Astrocyte (in vitro differentiated cells and primary cell): ENCODE results near the gene LZTS2. TPM values are rescaled to one million over a fixed set of nuclear protein-coding genes. Genes with fewer than 3 reads are reported as not detected.

Source experiments
- DNase-seq: peaks from one replicate; pipeline ENCODE4 v3.0.0-alpha.2; 2010; ENCODE audit warnings: low read depth
- FAIRE-seq: peaks from 2 replicates; lab custom pipeline; 2011; peaks lifted over from hg19 to GRCh38; lab: Jason Lieb, UNC
- H2AFZ ChIP-seq: 2 replicates; pipeline ENCODE4 v1.6.0; 2012; ENCODE audit warnings: low read depth, low read length, inconsistent platforms
- H3K27ac ChIP-seq: 2 replicates; pipeline ENCODE4 v1.5.1; 2011; ENCODE audit warnings: low read depth, low read length, inconsistent platforms
- H3K27me3 ChIP-seq: 2 replicates; pipeline ENCODE4 v1.6.0; 2011; ENCODE audit warnings: low read length, inconsistent platforms; ENCODE audit not compliant: insufficient read depth
- H3K36me3 ChIP-seq: 2 replicates; pipeline ENCODE4 v1.5.1; 2011; ENCODE audit warnings: low read length, inconsistent platforms; ENCODE audit not compliant: insufficient read depth
- H3K4me1 ChIP-seq: 2 replicates; pipeline ENCODE4 v1.5.1; 2011; ENCODE audit warnings: low read length, inconsistent platforms; ENCODE audit not compliant: insufficient read depth
- H3K4me2 ChIP-seq: 2 replicates; pipeline ENCODE4 v1.6.0; 2012; ENCODE audit warnings: low read length, inconsistent platforms
- H3K4me3 ChIP-seq: 2 replicates; pipeline ENCODE4 v1.5.1; 2011; ENCODE audit warnings: low read depth, mild to moderate bottlenecking, low read length, inconsistent platforms; ENCODE audit not compliant: insufficient read depth
- H3K79me2 ChIP-seq: 2 replicates; pipeline ENCODE4 v1.6.0; 2012; ENCODE audit warnings: mild to moderate bottlenecking, low read length, inconsistent platforms; ENCODE audit not compliant: insufficient read depth
- H3K9ac ChIP-seq: 2 replicates; pipeline ENCODE4 v1.6.0; 2012; ENCODE audit warnings: mild to moderate bottlenecking, low read length, inconsistent platforms
- H3K9me3 ChIP-seq: 2 replicates; pipeline ENCODE4 v1.5.1; 2012; ENCODE audit warnings: low read depth, mild to moderate bottlenecking, low read length, inconsistent platforms; ENCODE audit not compliant: insufficient read depth
- H4K20me1 ChIP-seq: 2 replicates; pipeline ENCODE4 v1.6.0; 2012; ENCODE audit warnings: low read length, inconsistent platforms; ENCODE audit not compliant: insufficient read depth
- H3K27ac Mint-ChIP-seq: one replicate; pipeline ENCODE4 v1.8.0; 2021; ENCODE audit warnings: mild to moderate bottlenecking, mixed read lengths; ENCODE audit not compliant: unreplicated experiment
- H3K27me3 Mint-ChIP-seq: one replicate; pipeline ENCODE4 v1.8.0; 2021; ENCODE audit warnings: low read depth, mixed read lengths; ENCODE audit not compliant: unreplicated experiment
- H3K36me3 Mint-ChIP-seq: one replicate; pipeline ENCODE4 v1.8.0; 2021; ENCODE audit warnings: low read depth, mixed read lengths; ENCODE audit not compliant: unreplicated experiment
- H3K4me1 Mint-ChIP-seq: one replicate; pipeline ENCODE4 v1.8.0; 2021; ENCODE audit warnings: low read depth, mixed read lengths; ENCODE audit not compliant: unreplicated experiment
- H3K4me3 Mint-ChIP-seq: one replicate; pipeline ENCODE4 v1.8.0; 2021; ENCODE audit warnings: mild to moderate bottlenecking, moderate library complexity, mixed read lengths; ENCODE audit not compliant: unreplicated experiment
- H3K9me3 Mint-ChIP-seq: one replicate; pipeline ENCODE4 v1.8.0; 2021; ENCODE audit warnings: mild to moderate bottlenecking, mixed read lengths; ENCODE audit not compliant: unreplicated experiment
- EZH2 ChIP-seq: IDR thresholded peaks from 2 replicates; pipeline ENCODE4 v1.6.1; 2012; ENCODE audit warnings: mild to moderate bottlenecking, low read length, inconsistent platforms; ENCODE audit not compliant: insufficient read depth
- total RNA-seq: library from RNA; stranded (reverse); gene quantifications from 2 replicates; pipeline ENCODE4 v1.2.1, GENCODE V29; 2021
- TF ChIP-seq, protein P1 (sequence below): IDR thresholded peaks from 2 replicates; pipeline ENCODE4 v1.5.1; 2011; ENCODE audit warnings: low read depth, mild to moderate bottlenecking, inconsistent platforms, low read length, moderate library complexity; ENCODE audit not compliant: insufficient read depth

Gene LZTS2
- total RNA-seq, 1 donor from 2014 or later: 69.9 TPM

DNA sequence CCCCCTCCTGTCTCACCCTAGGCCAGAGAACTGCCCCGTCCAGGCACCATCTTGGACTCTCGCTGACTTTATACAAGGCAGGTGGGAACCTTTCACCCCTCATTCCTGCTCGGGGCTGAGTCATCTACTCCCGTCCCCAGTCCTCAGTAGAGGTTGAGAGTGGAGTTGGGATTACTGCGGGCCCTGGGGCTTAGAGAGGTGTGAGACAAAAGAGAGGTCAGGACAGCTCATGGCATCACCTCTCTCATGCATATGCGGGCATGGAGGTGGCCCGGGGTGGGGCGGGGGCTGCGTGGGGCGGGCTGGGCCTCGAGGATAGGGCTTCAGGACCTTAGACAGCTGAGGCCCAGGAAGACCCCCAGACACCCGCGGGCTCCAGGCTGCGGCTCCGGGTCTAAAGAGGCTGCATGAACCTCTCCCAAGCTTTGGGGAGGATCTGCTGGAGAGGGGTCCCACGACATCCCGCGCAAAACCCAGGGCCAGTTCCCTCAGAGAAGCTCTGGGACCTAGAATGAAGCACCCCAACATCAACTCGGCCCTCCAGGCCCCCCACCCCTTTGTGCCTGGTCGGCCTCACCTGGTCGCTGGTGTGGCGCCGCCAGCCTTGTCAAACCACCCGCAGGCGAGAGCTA lies 31.0 kb downstream of the LZTS2 start:
- peaks cover 5% of the 10 kb centered on the region for H3K36me3 Mint-ChIP-seq
- Histone ChIP-seq H3K4me1 (peaks cover 25% of the 10 kb centered on the region), H3K9me3 (no peaks in the 10 kb centered on the region), H3K4me2 (peak overlapping the region; percentile 98), H3K27me3 (no peaks in the 10 kb centered on the region), H4K20me1 (peaks cover 28% of the 10 kb centered on the region), H3K9ac (peak overlapping the region; percentile 96), H3K79me2 (peaks cover 27% of the 10 kb centered on the region), H3K27ac (no peak overlapping the region), H2AFZ (peak overlapping the region; percentile 94), H3K36me3 (peaks cover 8% of the 10 kb centered on the region), H3K4me3 (peak overlapping the region; percentile 86)
- TF ChIP-seq, protein P1, sequence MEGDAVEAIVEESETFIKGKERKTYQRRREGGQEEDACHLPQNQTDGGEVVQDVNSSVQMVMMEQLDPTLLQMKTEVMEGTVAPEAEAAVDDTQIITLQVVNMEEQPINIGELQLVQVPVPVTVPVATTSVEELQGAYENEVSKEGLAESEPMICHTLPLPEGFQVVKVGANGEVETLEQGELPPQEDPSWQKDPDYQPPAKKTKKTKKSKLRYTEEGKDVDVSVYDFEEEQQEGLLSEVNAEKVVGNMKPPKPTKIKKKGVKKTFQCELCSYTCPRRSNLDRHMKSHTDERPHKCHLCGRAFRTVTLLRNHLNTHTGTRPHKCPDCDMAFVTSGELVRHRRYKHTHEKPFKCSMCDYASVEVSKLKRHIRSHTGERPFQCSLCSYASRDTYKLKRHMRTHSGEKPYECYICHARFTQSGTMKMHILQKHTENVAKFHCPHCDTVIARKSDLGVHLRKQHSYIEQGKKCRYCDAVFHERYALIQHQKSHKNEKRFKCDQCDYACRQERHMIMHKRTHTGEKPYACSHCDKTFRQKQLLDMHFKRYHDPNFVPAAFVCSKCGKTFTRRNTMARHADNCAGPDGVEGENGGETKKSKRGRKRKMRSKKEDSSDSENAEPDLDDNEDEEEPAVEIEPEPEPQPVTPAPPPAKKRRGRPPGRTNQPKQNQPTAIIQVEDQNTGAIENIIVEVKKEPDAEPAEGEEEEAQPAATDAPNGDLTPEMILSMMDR: no peak
- TF ChIP-seq EZH2: no peak
- FAIRE-seq: no peak
- H3K9me3 Mint-ChIP-seq: no peaks in the 10 kb centered on the region
- peaks cover 16% of the 10 kb centered on the region for H3K4me1 Mint-ChIP-seq
- H3K27ac Mint-ChIP-seq: no peak overlapping the region
- H3K27me3 Mint-ChIP-seq: peaks cover 2% of the 10 kb centered on the region
- no peak for DNase-seq
- H3K4me3 Mint-ChIP-seq: peak overlapping the region; percentile 88

DNA sequence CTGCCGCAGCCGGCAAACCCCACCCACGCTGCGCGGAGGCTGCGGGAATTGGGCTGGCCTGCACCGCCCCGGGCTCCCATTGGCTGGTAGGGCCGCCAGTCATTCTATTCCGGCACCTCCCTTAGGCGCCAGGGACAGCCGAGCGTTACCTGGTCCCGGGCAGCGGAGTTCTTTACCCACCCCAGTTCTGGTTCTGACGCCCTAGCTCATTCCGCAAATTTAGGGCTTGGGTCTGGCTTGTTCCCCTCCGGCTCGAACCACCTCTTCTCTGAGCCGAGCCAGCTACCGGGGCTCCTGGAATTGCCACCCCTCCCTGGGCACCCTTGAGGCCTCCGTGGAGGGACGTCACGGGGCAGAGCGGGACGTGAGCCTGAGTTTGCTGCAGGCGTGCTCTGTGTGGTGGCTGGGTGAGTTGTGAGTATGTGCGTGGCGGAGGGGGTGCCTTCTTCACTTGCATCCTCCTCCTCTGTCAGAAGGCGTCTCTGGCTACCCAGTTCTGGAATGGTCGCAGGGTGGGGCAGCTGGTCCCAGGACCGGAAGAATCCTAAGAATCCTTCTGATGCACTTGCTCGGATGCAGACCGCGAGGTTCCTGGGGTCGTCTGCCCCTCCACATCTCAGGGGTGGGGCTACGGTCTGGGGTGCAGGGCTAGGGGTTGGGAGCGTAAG lies 31.7 kb downstream of the LZTS2 start, which contains the start of the genes PDZD7 and SFXN3:
Gene PDZD7 (minus strand): TSS at position 2 of the 668 bp plus-strand sequence. CDS start 910 bp downstream, outside the sequence.
Gene SFXN3 (plus strand): TSS at position 107 of the 668 bp plus-strand sequence. CDS start 3,461 bp downstream, outside the sequence.
- Mint-ChIP-seq H3K27ac (peak within 1 kb of the TSS; percentile 98), H3K27me3 (peaks cover 2% of the 10 kb centered on the region), H3K36me3 (peaks cover 7% of the 10 kb centered on the region), H3K4me1 (peaks cover 16% of the 10 kb centered on the region), H3K4me3 (peak within 1 kb of the TSS; percentile 88), H3K9me3 (no peaks in the 10 kb centered on the region)
- FAIRE-seq (no peak), DNase-seq (peak; percentile 92)
- TF ChIP-seq, protein P1: no peak
- TF ChIP-seq EZH2: no peak
- H3K36me3 ChIP-seq: peaks cover 14% of the 10 kb centered on the region
- H3K4me3 ChIP-seq: peak within 1 kb of the TSS; percentile 86
- no peaks in the 10 kb centered on the region for H3K27me3 ChIP-seq
- H2AFZ ChIP-seq: peak within 1 kb of the TSS; percentile 94
- H3K27ac ChIP-seq: peak within 1 kb of the TSS; percentile 96
- H3K9ac ChIP-seq: peak within 1 kb of the TSS; percentile 96
- H3K9me3 ChIP-seq: no peaks in the 10 kb centered on the region
- peaks cover 27% of the 10 kb centered on the region for H3K79me2 ChIP-seq
- peaks cover 35% of the 10 kb centered on the region for H4K20me1 ChIP-seq
- H3K4me1 ChIP-seq: peaks cover 25% of the 10 kb centered on the region
- H3K4me2 ChIP-seq: peak within 1 kb of the TSS; percentile 98
